AG09309 (cell line): ENCODE data around the gene HELZ2.

Source experiments
- DNase-seq: peaks from one replicate; pipeline ENCODE4 v3.0.0-alpha.2; 2010; ENCODE audit warnings: low read depth
- H3K4me3 ChIP-seq: 2 replicates; pipeline ENCODE4 v1.5.1; 2011; ENCODE audit warnings: mild to moderate bottlenecking, low read depth, low read length, moderate library complexity; ENCODE audit not compliant: control insufficient read depth
- TF ChIP-seq, protein P1 (sequence below): IDR thresholded peaks from 2 replicates; pipeline ENCODE4 v1.5.1; 2011; ENCODE audit warnings: mild to moderate bottlenecking, low read depth, low read length, inconsistent platforms; ENCODE audit not compliant: insufficient read depth, control insufficient read depth; ENCODE audit errors: missing control alignments

Gene HELZ2

DNA sequence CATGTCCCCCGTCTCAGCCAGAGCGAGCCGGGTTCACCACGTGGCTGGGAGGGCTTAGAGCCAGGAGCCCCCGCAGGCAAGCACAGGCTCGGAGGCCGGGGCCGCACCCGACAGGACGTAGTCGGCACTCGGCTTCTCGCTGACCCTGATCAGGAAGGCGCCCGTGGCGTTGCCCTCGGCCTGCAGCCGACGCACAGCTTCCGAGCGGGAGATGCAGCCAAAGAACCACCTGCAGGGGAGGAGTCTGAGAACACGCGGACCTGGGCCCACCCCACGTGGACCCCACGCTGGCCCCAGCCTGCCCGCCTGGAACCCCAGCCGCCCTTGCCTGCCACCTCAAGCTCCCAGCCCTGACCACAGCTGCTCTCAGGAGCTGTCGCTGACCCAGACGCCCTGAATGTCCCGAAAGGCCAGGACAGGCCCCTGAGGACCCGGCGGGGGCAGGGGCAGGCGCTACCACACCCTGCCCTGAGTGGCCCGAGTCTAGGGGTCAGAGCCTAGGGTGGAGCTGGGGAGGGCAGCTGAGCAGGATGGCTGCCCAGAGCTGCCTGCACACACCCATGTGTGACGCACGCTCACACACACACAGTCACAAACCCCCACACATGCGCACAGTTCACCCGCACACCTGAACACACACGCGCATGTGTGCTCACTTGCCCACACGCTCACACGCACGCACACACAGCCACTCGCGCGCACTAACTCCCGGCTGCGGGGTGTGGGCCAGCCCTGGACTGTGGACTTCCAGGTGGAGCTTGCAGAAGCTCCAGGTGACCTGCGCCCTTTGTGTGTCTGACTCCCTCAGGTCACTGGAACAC, 39.0 kb downstream of the HELZ2 start:
- no peak for DNase-seq
- TF ChIP-seq, protein P1, sequence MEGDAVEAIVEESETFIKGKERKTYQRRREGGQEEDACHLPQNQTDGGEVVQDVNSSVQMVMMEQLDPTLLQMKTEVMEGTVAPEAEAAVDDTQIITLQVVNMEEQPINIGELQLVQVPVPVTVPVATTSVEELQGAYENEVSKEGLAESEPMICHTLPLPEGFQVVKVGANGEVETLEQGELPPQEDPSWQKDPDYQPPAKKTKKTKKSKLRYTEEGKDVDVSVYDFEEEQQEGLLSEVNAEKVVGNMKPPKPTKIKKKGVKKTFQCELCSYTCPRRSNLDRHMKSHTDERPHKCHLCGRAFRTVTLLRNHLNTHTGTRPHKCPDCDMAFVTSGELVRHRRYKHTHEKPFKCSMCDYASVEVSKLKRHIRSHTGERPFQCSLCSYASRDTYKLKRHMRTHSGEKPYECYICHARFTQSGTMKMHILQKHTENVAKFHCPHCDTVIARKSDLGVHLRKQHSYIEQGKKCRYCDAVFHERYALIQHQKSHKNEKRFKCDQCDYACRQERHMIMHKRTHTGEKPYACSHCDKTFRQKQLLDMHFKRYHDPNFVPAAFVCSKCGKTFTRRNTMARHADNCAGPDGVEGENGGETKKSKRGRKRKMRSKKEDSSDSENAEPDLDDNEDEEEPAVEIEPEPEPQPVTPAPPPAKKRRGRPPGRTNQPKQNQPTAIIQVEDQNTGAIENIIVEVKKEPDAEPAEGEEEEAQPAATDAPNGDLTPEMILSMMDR = no peak
- no peak overlapping the region for H3K4me3 ChIP-seq

DNA sequence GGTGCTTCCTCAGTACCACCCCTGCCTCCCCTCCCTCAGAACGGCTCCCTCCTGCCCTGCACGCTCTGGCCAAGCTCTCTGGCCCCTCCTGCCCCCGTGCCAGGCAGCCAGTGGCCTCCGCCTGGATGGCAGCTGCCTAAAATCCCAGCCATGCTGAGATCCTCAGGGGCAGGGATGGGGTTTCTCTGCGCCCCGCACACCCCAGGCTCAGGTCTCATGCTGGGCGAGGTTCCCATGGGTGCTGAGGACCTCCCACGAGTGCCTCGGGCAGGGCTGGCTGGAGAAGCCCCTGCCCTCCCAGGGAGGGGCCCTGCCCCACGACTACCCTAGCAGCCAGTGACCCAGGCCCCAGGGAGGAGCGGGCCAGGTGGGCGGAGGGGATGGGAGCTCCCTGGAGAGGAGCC, 39.6 kb downstream of the HELZ2 start:
- no peak for DNase-seq
- H3K4me3 ChIP-seq = no peak overlapping the region
- TF ChIP-seq, protein P1 = no peak

DNA sequence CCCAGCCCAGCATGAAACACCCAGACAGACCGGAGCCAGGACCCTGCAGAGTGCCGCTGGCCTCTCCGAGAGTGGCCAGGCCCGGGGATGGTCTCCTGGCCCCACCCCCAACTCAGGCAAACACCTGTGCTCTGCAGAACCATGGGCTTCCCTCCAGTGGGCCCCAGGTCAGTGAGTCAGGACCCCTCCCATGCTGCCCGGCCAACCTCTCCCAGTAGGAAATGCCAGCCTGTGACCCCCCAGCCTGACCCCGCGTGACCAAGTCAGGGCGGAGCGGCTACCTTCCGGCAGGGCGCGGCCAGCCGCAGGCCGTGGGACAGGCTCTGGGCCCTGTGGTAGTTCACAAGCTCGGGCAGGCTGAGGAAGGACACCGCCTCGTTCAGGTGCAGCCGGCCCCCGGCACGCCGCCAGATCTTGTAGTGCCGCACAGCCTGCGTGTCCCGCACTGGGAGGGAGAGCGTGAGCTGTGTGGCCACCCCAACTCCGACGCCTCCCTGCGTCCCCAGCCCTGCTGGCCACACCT, 40.1 kb downstream of the HELZ2 start:
- no peak overlapping the region for H3K4me3 ChIP-seq
- TF ChIP-seq, protein P1 = no peak
- no peak for DNase-seq

DNA sequence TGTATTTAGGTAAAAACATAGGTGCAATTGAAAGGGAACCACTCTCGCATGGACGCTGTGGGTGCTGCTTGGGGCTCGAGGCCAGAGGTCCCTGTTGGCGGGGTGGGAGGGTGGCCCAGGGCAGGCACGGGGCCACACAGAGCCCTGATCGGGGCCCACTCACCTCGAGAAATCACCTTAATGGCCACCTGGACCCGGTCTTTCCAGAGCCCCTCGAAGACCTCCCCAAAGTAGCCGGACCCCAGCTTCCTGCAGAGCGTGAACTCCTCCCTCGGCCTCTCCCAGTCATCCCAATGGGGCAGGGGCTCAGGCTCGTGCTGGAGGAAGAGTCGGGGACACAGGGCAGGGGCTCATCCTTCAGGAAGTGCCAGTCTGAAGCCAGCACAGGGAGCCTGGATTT, 40.7 kb downstream of the HELZ2 start:
- TF ChIP-seq, protein P1 = no peak
- H3K4me3 ChIP-seq = no peak overlapping the region
- no peak for DNase-seq

DNA sequence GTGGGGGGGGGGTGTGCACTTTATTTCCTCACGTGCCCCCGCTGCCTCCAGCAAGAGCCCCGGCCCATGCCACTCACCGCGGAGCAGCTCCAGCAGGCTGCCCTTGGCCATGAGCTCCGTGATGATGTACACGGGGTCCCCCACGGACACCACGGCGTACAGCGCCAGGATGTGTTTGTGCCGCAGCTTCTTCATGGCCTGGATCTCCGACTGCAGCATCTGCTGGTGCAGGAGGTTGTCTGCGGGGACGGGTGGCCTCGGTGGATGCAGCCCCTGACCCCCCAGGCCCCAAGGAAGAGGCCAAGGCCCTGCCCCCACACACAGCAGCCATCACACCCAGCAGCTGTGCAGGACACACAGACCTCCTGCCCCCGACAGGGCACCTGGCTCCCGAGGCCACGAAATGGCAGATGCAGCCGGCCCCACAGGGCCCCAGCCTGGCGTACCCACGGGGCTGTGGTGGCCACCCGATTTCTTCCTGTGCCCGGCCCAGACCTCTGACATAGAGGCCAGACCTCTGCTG, 41.5 kb downstream of the HELZ2 start:
- TF ChIP-seq, protein P1 = no peak
- DNase-seq = no peak
- no peak overlapping the region for H3K4me3 ChIP-seq

DNA sequence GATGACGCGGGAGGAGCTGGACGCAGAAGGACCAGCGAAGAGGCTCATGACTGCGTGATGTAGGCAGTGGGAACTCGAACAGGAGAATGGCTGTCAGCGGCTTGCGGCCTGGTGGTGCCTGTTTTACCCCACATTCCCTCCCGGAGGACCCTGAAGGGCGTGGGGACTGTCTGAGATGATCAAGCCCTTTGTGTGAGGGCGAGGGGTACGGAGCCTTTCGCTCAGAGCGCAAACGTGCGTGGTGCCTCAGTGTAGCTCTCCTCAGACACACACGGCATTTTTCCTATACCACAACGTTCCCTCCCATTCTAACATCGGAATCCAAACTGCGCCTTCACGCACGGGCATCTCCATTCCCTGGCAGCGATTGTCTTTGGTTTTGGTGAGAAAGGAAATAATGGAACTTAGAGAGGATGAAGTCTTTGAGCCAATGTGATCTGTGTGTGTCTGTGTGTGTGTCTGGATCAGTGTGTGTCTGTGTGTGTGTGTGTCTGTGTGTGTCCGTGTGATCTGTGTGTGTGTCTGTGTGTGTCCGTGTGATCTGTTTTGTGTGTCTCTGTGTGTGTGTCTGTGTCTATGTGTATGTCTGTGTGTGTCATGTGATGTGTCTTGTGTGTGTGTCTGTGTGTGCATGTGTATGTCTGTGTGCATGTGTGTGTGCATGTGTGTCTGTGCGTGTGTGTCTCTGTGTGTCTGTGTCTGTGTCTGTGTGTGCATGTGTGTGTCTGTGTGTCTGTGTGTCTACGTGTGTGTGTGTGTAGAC, 42.2 kb downstream of the HELZ2 start:
- TF ChIP-seq, protein P1 = no peak
- H3K4me3 ChIP-seq = no peak overlapping the region
- no peak for DNase-seq
